Measurements from ENCODE around the gene HERC3.

Gene HERC3

DNA sequence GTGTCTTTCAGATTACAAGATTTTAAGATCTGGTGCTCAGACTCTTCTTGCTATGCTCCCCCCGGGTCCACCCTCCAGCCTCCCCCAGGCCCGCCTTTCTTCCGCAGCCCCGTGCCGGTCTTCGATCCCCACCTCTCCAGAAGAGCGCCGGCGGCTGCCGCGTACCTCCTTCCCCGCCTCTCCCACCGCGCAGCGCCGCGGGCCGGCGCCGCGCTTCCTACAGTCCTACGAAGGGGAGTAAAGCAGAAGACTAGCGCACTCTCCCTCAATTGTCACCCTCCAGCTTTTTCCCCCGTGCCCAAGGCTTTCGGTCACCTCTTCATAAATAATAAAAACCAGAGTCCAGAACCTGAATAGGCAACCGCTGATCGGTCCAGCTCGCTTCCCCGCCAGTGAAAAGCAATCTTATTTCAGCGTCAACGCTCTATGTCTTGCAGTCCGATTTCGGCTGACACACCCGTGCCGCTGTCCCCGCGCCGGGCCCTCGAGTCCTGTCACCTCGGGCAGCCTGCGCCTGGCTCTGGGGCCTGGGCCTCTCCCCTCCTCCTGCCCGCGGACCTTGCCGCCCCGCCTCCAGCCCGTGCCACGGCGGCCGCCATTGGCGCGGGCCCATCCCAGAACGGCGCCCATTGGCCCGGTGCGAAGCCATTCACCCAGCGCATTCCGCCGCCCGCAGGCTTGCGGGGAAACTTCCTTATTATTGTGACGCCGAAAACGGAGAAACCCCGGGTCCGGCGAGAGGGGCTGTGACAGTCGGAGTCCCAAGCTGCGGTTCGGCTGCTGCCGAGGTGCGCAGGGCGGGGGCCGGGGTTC lies at the start of gene HERC3:
Gene HERC3 (plus strand): TSS at position 694 of the 813 bp plus-strand sequence. CDS start 13,344 bp downstream, outside the sequence.
- DNase-seq (ENCODE audit: low read depth, low spot score): peak; percentile 80

DNA sequence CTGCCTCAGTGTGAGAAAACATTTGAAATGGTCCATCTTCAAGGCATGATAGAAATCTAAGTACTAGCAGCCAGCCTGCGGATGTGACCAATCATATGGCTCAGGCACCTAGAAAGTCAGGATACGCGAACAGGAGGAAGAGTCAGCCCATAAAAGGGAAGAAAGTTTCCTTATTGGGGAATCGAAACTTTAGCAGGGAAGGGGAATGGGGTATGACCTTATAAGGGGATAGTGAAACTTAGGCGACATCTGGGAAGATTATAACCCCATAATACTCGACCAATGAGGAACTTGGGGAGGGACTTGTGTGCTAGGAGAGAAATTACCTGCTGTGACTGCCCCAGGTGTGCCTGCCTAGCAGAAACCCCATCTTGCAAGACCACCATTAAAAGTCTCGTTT lies 42.5 kb upstream of the HERC3 start:
- no peak for DNase-seq (ENCODE audit: low read depth, low spot score)

DNA sequence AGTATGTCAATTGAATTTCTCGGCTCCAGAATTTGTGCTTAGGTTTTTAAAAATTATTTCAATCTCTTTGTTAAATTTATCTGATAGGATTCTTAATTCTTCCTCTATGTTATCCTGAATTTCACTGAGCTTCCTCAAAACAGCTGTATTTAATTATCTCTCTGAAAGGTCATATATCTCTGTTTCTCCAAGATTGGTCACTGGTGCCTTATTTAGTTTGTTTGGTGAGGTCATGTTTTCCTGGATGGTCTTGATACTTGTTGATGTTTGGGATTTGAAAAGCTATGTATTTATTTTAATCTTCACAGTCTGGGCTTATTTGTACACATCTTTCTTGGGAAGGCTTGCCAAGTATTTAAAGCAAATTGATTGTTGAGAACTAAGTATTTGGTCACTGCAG lies 24.7 kb upstream of the HERC3 start:
- no peak for DNase-seq (ENCODE audit: low read depth, low spot score)

DNA sequence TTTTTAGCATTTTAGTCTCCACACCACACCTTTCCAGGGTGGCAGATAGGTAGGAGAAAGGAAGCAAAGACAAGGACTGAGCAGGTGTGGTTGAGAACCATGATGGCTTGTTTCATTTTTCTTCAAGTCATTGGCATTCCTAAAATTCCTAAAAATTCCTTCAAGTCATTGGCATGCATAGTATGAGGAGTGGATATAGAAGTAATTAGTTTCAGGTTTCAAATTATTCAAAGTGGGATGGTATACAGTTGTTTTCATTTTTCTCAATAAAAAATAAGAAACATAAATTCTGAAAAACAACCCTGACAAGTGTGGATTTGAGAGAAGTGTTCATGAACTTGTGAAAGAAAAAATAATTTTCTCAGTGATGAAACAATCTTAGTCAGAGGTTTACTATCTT lies 22.3 kb upstream of the HERC3 start:
- DNase-seq (ENCODE audit: low read depth, low spot score): no peak

DNA sequence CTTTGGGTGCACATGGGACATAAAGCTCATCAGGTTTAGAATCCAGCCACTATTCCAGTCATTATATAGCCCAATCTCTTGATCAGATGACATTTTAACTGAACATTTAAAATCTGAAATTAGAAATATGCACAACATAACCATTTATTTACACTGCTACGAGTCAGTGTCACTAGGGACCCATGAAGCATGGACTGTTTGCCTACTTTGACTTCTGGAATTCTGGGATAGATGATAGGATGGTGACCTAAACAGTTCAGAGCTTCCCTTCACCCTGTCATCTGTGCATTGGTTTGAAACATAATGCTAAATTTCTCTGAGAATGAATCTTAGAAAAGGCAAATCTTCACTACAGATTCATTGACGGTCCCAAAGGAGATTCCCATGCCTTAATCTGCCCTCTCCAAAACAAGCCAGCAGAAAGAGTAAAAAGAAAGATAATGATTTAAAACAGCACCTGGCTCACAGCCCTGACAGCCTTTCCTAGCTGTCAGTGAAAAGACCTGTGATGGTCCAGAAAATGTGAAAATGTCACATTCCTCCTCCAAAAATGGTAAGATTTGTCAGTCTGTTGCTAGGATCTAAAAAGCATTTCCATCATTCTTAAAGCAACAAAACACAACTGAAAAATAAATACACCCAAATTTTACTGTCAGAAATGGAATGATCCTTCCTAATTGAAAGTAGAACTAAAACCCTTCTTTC lies 18.9 kb upstream of the HERC3 start:
- no peak for DNase-seq (ENCODE audit: low read depth, low spot score)

DNA sequence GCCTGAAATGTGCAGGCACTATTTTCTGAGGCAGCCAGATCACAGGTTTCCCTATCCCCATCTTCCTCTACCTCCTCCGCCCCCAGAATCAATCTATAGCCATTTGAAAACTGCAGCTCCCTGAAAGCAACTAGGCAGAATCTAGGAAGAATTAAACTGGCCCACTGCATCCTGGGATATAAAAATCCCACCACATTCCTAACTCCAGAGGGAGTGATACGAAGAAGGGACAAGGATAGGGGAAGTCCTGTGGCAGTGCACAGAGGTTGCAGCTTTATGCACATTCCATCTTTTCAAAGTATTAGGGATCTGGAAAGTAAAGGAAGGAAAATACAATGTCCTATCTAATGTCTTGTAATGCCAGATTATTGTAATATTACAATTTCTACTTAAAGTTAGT lies 18.3 kb upstream of the HERC3 start:
- DNase-seq (ENCODE audit: low read depth, low spot score): no peak

DNA sequence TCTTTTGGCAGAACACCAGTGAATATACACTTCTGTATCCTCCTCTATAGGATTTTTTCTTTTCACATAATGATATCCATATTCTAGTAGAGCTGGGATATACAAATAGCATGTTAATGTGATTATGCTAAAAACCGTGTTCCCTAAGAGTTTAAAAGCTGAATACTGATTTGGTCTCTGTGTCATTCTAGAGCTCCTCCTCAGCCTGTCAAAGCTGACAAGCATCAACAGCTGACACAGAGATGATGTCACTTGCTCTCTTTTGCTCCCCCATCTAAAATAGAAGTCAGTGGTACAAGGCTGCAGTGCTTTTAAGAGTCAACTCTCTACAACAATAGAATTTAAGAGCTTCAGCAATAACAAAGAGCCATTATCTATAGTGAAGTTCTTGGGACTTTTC lies 17.1 kb upstream of the HERC3 start:
- no peak for DNase-seq (ENCODE audit: low read depth, low spot score)

DNA sequence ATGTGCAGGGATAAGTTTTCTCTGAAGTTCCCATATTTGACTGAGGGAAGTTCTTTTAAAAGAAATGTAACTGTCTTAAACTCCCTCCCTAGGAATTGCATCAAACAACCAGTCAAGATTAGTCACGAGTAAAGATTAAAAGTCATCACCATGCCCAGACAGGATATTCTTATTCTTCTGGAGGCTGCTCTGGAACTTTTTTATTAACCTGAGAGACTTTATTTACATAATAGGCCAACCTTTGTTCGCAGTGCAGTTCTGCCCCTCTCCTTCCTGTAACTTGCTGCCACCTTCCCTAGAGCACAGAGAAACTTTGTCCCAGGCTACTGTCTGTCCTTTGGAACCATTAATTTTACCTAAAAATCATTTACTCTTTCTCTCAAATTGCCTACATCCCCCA lies 9.8 kb upstream of the HERC3 start:
- DNase-seq (ENCODE audit: low read depth, low spot score): no peak

DNA sequence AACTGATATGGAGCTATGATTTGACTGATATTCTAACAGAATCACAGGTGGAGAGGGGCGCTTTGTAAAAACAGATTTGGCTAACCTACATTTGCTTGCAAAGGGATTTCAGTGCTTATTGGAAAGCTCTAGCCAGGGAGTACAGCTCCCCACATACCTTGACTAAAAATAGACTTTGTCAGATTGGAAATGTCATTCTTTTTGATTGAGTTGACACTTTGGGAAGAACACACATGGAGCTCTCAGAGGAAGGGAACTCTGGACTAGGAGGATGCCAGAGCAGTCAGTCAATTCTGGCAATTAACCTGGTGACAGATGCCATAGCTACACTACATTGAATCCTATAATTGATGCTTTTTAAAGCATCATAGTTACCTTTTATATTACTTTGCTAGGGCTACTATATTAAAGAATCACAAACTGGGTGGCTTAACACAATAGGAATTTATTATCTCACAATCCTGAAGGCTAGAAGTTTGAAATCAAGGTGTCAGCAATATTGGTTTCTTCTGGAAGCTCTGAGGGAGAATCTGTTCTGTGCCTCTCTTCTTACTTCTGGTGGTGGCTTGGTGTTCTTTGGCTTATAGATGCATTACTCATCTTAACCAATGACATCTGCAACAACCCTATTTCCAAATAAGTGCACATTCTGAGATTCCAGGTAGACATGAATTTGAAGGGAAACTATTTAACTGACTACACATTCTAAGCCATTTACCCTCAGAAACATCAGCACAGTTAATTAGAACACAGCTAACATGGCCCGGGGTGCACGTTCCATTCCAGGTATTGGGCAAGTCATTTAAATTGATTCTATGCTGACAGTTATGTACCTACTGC lies 8.4 kb upstream of the HERC3 start:
- no peak for DNase-seq (ENCODE audit: low read depth, low spot score)

DNA sequence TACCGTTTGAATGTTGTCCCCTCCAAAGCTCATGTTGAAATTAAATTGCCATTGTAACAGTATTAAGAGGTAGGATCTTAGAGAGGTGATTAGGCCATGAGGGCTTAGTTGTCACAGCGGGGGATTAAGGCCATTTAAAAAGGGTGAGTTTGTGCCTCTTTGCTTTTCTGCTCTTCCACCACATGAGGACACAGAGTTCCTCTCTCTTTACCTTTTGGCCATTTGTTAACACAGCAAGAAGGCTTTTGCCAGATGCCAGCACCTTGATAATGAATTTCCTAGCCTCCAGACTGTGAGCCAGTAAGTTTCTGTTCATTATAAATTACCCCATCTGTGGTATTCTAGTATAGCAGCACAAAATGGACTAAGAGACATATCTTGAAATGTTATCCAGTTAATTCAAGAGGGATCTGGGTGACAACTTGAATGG lies 7.8 kb upstream of the HERC3 start:
- no peak for DNase-seq (ENCODE audit: low read depth, low spot score)

DNA sequence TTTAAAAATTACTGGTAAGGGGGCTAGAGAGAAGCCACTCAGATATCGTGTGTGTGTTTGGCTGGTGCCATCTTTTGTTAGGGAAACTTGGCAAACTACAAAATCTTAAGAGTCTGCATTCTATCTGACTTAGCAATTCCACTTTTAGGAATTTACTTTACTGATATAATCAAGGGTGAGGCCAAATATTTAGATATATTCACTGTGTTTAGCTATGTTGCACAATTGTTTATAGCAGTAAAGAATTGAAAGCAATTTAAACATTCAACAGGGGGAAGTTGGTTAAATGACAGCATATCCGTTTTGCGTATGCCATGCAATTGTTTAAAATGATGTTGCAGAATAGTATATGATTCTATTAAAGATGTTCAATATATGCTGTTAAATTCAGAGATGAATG lies 6.4 kb upstream of the HERC3 start:
- DNase-seq (ENCODE audit: low read depth, low spot score): no peak

DNA sequence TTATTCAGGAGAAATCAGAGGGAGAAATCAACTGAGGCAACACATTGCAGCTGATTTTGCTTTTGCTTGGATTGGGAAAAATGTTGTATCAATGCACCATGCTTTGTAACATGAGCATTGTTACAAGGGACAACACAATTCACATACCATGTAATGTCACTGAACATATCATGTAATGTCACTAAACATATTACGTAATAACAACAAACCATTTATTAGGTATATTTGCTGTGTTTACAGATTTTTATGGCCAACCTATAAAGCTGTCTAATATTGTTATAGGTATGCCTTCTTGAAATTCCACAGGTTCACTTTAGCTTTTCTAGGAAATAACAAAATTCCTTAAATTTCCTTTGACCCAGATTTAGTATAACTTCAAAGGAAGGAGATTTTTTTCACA lies 5.0 kb upstream of the HERC3 start:
- DNase-seq (ENCODE audit: low read depth, low spot score): no peak

DNA sequence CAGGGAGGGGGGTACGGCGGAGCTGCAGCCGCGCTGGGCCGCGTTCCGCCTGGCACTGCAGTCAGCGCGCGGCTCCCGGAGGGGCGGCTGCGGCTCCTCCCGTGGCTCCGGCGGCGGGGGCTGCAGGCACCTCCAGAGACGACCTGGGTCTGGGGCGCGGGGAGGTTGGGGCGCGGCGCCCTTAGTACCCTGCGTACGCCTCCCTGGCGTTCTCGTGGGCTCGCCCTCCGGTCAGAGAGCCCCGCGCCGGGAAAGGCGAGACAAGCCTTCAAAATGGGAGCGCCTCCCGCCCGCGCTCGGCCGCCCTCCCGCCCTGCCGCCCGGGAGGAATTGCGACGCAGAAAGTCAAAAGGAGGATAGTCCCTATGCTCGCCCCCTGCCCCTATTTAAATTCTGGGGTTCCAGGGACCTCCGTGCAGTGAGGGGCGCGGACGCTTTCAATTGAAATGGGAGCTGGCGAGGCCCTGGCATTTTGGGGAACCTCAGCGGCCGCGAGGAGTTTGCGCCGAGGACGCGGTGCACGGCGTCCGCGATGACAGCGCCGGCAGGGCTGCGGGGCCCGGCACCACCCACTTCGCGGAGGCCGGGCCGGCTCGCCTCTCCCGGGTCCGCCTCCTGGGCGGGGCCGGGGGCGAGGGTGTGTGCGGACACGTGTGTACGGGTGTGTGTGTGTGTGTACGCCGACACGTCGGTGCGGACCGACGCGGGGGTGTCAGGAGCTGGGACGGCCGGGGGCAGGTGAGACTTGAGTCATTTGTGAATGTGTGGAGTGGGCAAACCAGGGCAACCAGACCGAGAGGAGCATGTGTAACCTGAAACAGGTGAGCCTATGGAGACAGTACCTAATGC lies 544 bp downstream of the HERC3 start:
- peak; percentile 64 for DNase-seq (ENCODE audit: low read depth, low spot score)

DNA sequence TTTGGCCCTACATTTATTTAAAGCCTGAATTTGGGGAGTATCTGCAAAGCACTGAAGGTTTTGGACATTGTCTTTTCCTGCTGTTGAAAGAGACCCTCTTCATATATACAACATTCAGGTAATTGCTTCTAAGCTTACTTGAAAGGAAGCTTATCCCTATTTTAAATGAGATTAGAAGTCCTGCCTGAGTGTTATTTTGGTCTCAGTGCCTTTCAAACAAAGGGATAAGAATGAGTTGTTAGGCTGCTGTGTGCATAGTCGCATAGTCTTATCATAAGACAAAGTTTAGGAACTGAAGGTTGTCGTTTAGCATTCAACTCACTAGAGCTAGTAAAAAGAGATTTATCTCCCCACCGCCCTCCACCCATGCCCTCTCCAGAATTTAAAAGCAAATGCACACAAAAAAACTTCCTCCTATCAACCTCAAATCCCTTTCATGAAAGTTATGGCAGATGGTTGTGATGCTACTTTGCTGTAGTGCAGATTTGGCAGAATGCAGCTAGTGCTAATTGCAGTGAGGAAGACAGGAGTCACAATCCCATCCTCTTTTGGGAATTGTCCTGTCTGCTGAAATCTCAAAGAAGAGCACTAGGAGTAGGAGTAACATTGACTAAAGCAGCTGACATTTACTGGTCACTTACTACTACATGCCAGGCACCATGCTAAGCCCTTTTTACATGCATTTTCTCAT lies 5.8 kb downstream of the HERC3 start:
- DNase-seq (ENCODE audit: low read depth, low spot score): no peak

DNA sequence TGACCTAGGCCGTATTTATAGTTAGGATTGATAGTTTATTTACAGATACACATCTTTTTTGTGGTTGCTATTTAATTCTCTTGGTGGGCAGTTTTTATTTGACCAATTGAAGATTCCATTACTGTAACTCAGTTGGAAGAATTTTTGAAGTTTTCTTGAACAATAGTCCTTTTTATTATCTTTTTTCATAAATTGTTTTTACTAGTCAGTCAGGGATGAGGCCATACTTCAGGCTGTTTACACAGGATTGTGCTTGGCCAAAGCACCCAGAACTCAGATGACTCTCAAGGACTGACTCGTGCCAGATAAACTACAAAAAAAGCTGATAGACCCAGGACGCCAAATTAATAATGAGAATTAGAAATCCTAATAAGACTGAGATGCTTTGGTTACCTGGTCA lies 7.0 kb downstream of the HERC3 start:
- DNase-seq (ENCODE audit: low read depth, low spot score): no peak

DNA sequence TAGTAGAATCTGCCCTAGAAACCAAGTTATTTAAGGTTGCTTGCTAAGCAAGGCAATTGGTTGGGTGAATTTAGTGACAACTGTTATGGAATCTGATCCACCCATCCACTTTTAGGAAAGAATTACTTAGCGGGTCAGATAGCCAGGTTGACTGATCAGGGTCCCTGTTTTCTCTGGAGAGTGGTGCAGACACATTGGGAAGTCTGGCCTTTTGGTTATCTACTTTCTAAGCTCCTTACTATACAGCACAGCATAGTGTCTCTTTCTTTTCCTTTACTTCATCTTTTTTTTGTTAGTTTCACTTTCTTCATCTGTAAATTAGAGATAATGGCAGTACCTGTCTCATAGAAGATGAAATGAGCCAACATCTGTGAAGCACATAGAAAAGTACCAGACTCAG lies 7.4 kb downstream of the HERC3 start:
- DNase-seq (ENCODE audit: low read depth, low spot score): no peak

DNA sequence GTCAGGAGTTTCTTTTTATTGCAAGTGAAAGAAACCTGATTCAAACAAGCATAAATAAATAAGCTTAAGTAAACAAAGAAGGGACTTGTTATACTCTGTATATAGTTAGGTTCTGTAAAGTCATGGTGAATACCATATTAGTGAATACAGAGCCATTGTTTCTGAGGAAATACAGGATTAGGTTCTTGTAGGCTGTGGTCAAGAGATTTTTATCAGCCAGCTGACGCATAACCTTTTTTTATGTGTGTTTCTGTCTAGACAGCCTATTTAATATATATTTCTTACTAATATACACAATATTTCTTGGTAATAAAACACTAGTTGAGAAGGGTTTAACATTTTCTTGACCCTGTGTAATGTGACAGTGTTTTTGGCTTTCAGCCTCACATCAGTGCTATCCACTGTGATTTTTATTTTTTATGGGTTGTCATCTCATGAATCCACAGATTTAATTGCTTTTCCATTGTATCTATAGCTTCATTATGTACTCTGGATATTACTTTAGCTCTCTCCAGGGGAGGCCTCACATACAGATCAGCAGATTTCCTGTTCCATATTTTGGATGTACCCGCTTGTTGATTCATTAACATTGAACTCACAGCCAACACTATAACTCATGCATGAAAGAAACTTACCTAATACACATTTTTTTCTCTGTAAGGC lies 8.0 kb downstream of the HERC3 start:
- DNase-seq (ENCODE audit: low read depth, low spot score): no peak

DNA sequence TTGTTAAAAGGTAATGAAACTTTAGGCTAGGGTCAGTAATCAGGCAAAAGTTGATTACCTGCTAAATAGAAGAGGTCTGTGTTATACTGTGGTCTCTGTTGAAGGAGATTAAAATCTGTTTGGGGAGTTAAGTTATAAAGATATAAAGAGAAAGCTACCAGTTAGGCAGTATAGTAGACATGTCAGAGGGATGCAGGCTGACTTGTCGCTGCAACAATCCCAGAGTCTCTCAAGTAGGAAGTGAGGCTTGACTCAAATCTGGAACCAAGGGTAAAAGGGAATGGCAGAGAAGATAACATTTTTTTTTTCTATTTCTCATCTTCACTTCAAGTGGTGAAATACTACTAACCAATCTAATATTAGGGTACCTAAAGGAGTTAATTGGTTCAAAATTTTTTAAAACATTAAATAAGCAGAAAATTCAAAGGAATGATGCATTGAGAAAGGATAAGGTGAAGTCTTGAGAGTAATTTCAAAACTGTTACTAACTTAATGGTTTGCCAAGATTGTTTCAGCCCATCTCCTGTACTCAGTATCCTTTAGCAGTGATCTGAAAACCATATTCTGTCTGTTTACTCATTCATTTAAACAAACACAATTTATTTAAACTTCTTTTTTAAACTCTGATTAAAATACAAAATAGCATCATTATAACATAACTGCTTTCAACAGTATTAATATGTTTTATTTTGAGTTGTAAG lies 12.8 kb downstream of the HERC3 start:
- no peak for DNase-seq (ENCODE audit: low read depth, low spot score)

DNA sequence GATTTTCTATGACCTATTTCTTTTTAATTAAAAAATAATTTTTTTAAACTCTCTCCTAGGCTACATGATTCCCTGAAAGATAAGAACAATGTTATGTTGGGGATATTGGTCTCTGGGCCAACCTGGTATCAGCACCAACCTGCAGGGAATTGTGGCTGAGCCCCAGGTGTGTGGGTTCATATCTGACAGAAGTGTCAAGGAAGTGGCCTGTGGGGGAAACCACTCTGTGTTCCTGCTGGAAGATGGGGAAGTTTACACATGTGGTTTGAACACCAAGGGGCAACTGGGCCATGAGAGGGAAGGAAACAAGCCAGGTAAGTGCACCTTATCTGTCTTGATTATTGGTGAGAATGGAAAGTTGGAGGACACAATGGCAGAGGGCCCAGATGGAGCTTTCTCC lies 13.5 kb downstream of the HERC3 start:
- DNase-seq (ENCODE audit: low read depth, low spot score): no peak

DNA sequence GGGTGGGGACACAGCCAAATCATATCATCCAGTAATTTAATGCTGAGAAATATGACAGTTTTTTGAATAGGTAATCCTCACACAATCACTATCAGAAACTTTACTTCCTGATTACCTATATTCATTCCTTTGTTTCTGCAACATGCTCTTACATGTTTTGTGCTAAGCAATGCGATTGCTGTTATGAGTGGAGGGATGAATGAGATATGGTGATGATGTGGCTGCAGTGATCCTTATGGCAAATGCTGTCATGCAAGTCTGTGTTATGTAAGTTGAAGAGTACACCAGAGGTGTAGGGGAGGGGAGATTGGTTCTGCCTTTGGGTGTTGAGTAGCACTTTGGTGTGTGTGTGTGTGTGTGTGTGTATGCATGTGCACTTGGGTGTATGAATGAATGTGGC lies 14.6 kb downstream of the HERC3 start:
- no peak for DNase-seq (ENCODE audit: low read depth, low spot score)
